HepG2 (cell line): ENCODE data around the gene MALRD1. TPM values are rescaled to one million over a fixed set of nuclear protein-coding genes. Genes with fewer than 3 reads are reported as not detected.
A peak's percentile ranks its signal among the peaks of the same experiment; 100 is the strongest.

Source experiments
- ATAC-seq: fragments of 200-7000 bp; cut with Tn5 transposase; 3 replicates; pipeline ENCODE4 v1.9.1; 2020; ENCODE audit warnings: mild to moderate bottlenecking, moderate library complexity
- BruUV-seq: library from RNA; stranded (reverse); fragments of 400-500 nt; replicated peaks from 2 replicates; lab custom pipeline; 2021; lab: Mats Ljungman, UMichigan
- CTCF ChIA-PET: fragments of 300-600 bp; formaldehyde crosslinking; extraction: SDS; loops from one replicate; lab custom pipeline; 2021; ENCODE audit warnings: low total read pairs, inconsistent platforms, low intra/inter-chr PET ratio; lab: Yijun Ruan, JAX
- POLR2A ChIA-PET: fragments of 350-600 bp; sonication (Branson Sonifier 250); formaldehyde crosslinking; loops from one replicate; lab custom pipeline; 2020; ENCODE audit warnings: antibody characterized with exemption, inconsistent platforms; lab: Yijun Ruan, JAX
- DNase-seq: peaks from one replicate; pipeline ENCODE4 v3.0.0-alpha.2; 2015; ENCODE audit warnings: low spot score
- FAIRE-seq: peaks from 3 replicates; lab custom pipeline; 2011; peaks lifted over from hg19 to GRCh38; lab: Jason Lieb, UNC
- H2AFZ ChIP-seq: one replicate; pipeline ENCODE4 v1.6.1; 2011; ENCODE audit warnings: low read length, inconsistent platforms
- H3K27ac ChIP-seq: fragments of 300-600 bp; 3 replicates; pipeline ENCODE4 v1.8.0; 2011; ENCODE audit warnings: mixed run types, mild to moderate bottlenecking, mixed read lengths, low read length, inconsistent platforms; ENCODE audit not compliant: insufficient read depth; ENCODE audit errors: extremely low read length
- H3K27me3 ChIP-seq, 2 experiments: fragments of 200-600 bp in 1 of 2; 2 replicates in 1 of 2; 3 replicates in 1 of 2; pipeline versions ENCODE4 v1.6.0 to v1.8.0; 2011; ENCODE audit warnings: low read length in 2 of 2, mild to moderate bottlenecking in 2 of 2, moderate library complexity in 2 of 2, inconsistent platforms in 1 of 2; ENCODE audit not compliant: insufficient read depth in 2 of 2, control insufficient read depth in 1 of 2
- H3K36me3 ChIP-seq, 2 experiments: fragments of 200-600 bp in 1 of 2; replicated peaks in 1 of 2; 2 replicates in 1 of 2; 3 replicates in 1 of 2; pipeline versions ENCODE4 v1.5.1 to v1.8.0; 2011; ENCODE audit warnings: low read length in 2 of 2, inconsistent platforms in 1 of 2; ENCODE audit not compliant: insufficient read depth in 2 of 2, control insufficient read depth in 1 of 2
- H3K4me1 ChIP-seq: 2 replicates; pipeline ENCODE4 v1.5.1; 2012; ENCODE audit warnings: low read length, inconsistent platforms; ENCODE audit not compliant: insufficient read depth
- H3K4me2 ChIP-seq: 2 replicates; pipeline ENCODE4 v1.6.0; 2011; ENCODE audit warnings: low read depth, low read length, inconsistent platforms
- H3K4me3 ChIP-seq, 3 experiments: fragments of 200-600 bp in 1 of 3; sonication (generic), shearing (Covaris generic) in 1 of 3; replicated peaks in 1 of 3; 2 replicates each; pipeline ENCODE4 v1.5.1; 2011 to 2016; ENCODE audit warnings: low read length in 3 of 3, inconsistent platforms in 2 of 3, low read depth in 2 of 3, mild to moderate bottlenecking in 2 of 3, control low read depth in 1 of 3, mixed read lengths in 1 of 3; ENCODE audit not compliant: insufficient read depth in 1 of 3
- H3K79me2 ChIP-seq: one replicate; pipeline ENCODE4 v1.6.1; 2011; ENCODE audit warnings: low read length, inconsistent platforms; ENCODE audit not compliant: insufficient read depth
- H3K9ac ChIP-seq: 2 replicates; pipeline ENCODE4 v1.6.0; 2011; ENCODE audit warnings: mild to moderate bottlenecking, low read depth, low read length, inconsistent platforms; ENCODE audit not compliant: insufficient read depth
- H3K9me3 ChIP-seq: 2 replicates; pipeline ENCODE4 v1.5.1; 2012; ENCODE audit warnings: mild to moderate bottlenecking, low read length
- H4K20me1 ChIP-seq: 2 replicates; pipeline ENCODE4 v1.6.0; 2011; ENCODE audit warnings: inconsistent platforms, mild to moderate bottlenecking, low read length, moderate library complexity; ENCODE audit not compliant: insufficient read depth
- AHDC1 ChIP-seq: sonication (generic); formaldehyde crosslinking; IDR thresholded peaks from 2 replicates; pipeline ENCODE4 v1.5.1; 2020; ENCODE audit warnings: mild to moderate bottlenecking, missing genetic modification reagents, borderline replicate concordance
- ARID5B ChIP-seq: IDR thresholded peaks from 2 replicates; pipeline ENCODE4 v1.4.0; 2020; ENCODE audit warnings: mild to moderate bottlenecking, missing genetic modification reagents
- HNF4A ChIP-seq: sonication (generic); formaldehyde crosslinking; IDR thresholded peaks from 2 replicates; pipeline ENCODE4 v1.4.0; 2020; ENCODE audit warnings: missing genetic modification reagents
- LBX2 ChIP-seq: sonication (generic); formaldehyde crosslinking; IDR thresholded peaks from 2 replicates; pipeline ENCODE4 v1.5.0; 2020; ENCODE audit warnings: missing genetic modification reagents, mild to moderate bottlenecking, borderline replicate concordance
- MXI1 ChIP-seq: IDR thresholded peaks from 3 replicates; pipeline ENCODE4 v1.6.1; 2012; ENCODE audit warnings: low read depth, low read length, inconsistent platforms, borderline replicate concordance
- NR2C2 ChIP-seq: sonication (generic); formaldehyde crosslinking; IDR thresholded peaks from 2 replicates; pipeline ENCODE4 v1.4.0; 2020; ENCODE audit warnings: missing genetic modification reagents, mild to moderate bottlenecking, moderate library complexity, borderline replicate concordance
- TEAD3 ChIP-seq: optimal IDR thresholded peaks from 2 replicates; pipeline ENCODE3; 2016; ENCODE audit warnings: borderline replicate concordance
- ZMYM4 ChIP-seq: sonication (generic); formaldehyde crosslinking; IDR thresholded peaks from 2 replicates; pipeline ENCODE4 v1.8.1; 2023; ENCODE audit warnings: mild to moderate bottlenecking, missing genetic modification reagents
- ZNF496 ChIP-seq: sonication (generic); formaldehyde crosslinking; IDR thresholded peaks from 2 replicates; pipeline ENCODE4 v1.8.1; 2023; ENCODE audit warnings: mild to moderate bottlenecking, moderate library complexity, missing genetic modification reagents; ENCODE audit not compliant: insufficient replicate concordance
- ZNF513 ChIP-seq: sonication (generic); formaldehyde crosslinking; conservative IDR thresholded peaks from 2 replicates; pipeline ENCODE4 v1.5.0; 2020; ENCODE audit warnings: missing genetic modification reagents
- ZNF644 ChIP-seq: IDR thresholded peaks from 2 replicates; pipeline ENCODE4 v1.6.1; 2016; ENCODE audit warnings: low read depth
- WGBS: methylation state at CpG from one replicate; pipeline ENCODE4 v1.1.6; 2017; ENCODE audit warnings: low lambda C conversion rate; 5-methylcytosine and 5-hydroxymethylcytosine counted together
- in situ Hi-C: cut with HindIII; loops from 2 replicates; pipeline ENCODE4 v1.10.0; 2017; ENCODE audit warnings: low pct_unique_long_range_greater_than_20kb; ENCODE audit not compliant: extremely low pct_ligation_motif_present
- intact Hi-C: fragments of 100-400 bp; cut with micrococcal nuclease; formaldehyde crosslinking; loops from one replicate; pipeline ENCODE4 v1.10.0; 2022; ENCODE audit not compliant: unreplicated experiment
- polyA plus RNA-seq, 8 experiments: library from polyadenylated mRNA; depleted of rRNA in 3 of 8; stranded (reverse) in 7 of 8; unstranded in 1 of 8; fragments of >200 nt; fragmentation: Illumina TruSeq in 4 of 8; extraction: Trizol in 4 of 8; gene quantifications; 2 replicates each; pipeline versions ENCODE4 v1.2.1 to v1.2.3, GENCODE V29; 2011 to 2016; ENCODE audit warnings: low read depth in 4 of 8, missing spikeins in 1 of 8, mixed read lengths in 1 of 8; ENCODE audit not compliant: insufficient read depth in 1 of 8
- total RNA-seq, 5 experiments: library from RNA; depleted of rRNA; stranded (reverse); fragments of >200 nt; fragmentation: Illumina TruSeq; extraction: Trizol; gene quantifications; 2 replicates each; pipeline ENCODE4 v1.2.3, GENCODE V29; 2016; ENCODE audit warnings: low read depth in 1 of 5

The MALRD1 gene
- total and polyA plus RNA-seq, 2 of the 13 experiments (the other 11 are each of a cell fraction or from before 2014, with no cell fraction given) = 5.7 to 15.4 TPM

GRCh38 chr10:19638182-19638895 is 589.7 kb downstream of the MALRD1 start:
- H3K4me1 ChIP-seq = peaks cover 19% of the 10 kb centered on the region
- in situ Hi-C loops = no loop called here
- H3K9ac ChIP-seq = no peak overlapping the region
- ChIA-PET CTCF (no interaction called here), POLR2A (no interaction called here)
- peak; percentile 50 for FAIRE-seq
- H3K27me3 ChIP-seq = no peaks in the 10 kb centered on the region
- peak overlapping the region in 2 of 3 experiments; percentile 6 to 32; a peak in 3 of 6 replicates for H3K4me3 ChIP-seq
- intact Hi-C loops = loop anchor here (10.0 kb wide), 1 partner anchor 146 kb away; no protein-coding TSS in a partner anchor
- no peaks in the 10 kb centered on the region for H3K79me2 ChIP-seq
- no peak overlapping the region for H2AFZ ChIP-seq
- BruUV-seq = no TSS peak
- ATAC-seq = peak; percentile 92
- no peaks in the 10 kb centered on the region for H3K36me3 ChIP-seq
- DNase-seq = peak; percentile 66
- no peaks in the 10 kb centered on the region for H4K20me1 ChIP-seq
- peak overlapping the region; percentile 56 for H3K4me2 ChIP-seq
- peak overlapping the region; percentile 1 for H3K27ac ChIP-seq
- H3K9me3 ChIP-seq = no peaks in the 10 kb centered on the region
- WGBS = 15% methylated on average over 1 of the region's 1 CpG
- no peak for TF ChIP-seq ZNF496 (CRISPR knock-in tag)
- TF ChIP-seq ARID5B (CRISPR knock-in tag) = 0 out of 2 replicates have a peak, but pooled peaks have one; percentile 54
- TF ChIP-seq HNF4A (CRISPR knock-in tag) = peak; percentile 74
- 0 out of 2 replicates have a peak, but pooled peaks have one; percentile 21 for TF ChIP-seq NR2C2
- peak; percentile 52 for TF ChIP-seq TEAD3
- no peak for TF ChIP-seq LBX2
- TF ChIP-seq ZMYM4 (CRISPR knock-in tag) = 0 out of 2 replicates have a peak, but pooled peaks have one; percentile 38
- no peak for TF ChIP-seq ZNF513 (CRISPR knock-in tag)
- peak; percentile 39; the same call in 1 of the 2 replicates for TF ChIP-seq AHDC1
- peak; percentile 58; the same call in 1 of the 2 replicates for TF ChIP-seq ZNF644
- TF ChIP-seq MXI1 = no peak
